GM20000 (cell line): ENCODE results near the gene MSH6.
"Not testable (repeated sequence)": the region's sequence is repeated elsewhere in the genome, so short reads cannot be mapped to it uniquely, and the experiment has no call there.

Experiments used
- DNase-seq: peaks from one replicate; pipeline ENCODE4 v3.0.0; 2012; ENCODE audit warnings: low spot score
- CTCF ChIP-seq: IDR thresholded peaks from 2 replicates; pipeline ENCODE4 v1.5.1; 2012; ENCODE audit warnings: mild to moderate bottlenecking, control low read depth; ENCODE audit errors: extremely low read depth, missing control alignments

The MSH6 gene

DNA sequence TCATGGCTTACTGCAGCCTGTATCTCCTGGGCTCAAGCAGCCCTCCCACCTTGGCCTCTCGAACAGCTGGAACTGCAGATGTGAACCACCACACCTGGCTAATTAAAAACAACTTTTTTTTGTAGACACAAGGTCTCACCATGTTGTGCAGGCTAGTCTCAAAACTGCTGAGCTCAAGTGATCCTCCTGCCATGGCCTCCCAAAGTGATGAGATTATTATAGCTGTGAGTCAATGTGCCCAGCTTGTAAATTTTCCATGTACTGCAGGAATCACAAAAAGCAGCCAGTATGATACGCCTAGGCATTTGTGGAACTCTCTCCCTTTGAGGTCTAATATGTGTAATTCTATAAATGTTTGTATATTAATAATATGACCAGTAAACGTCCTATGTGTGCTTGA lies 59.9 kb downstream of the MSH6 start:
- DNase-seq: no peak
- no peak for TF ChIP-seq CTCF

DNA sequence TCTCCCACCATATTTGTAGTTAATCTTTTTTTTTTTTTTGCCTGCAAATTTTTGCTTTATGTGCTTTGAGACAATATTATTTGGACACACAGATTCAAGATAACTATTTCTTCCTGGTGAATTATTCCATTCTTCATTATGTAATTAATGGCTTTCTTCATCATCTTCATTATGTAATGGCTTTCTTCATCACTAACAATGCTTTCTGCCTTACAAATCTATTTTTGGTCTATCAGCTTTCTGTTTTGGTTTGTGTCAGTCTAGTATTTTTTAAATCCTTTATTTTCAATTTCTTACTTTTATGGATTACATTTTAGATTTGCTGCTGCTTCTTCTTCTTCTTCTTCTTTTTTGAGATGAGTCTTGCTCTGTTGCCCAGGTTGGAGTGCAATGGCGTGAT lies 60.5 kb downstream of the MSH6 start:
- no peak for TF ChIP-seq CTCF

GRCh38 chr2:47844162-47844561 lies 61.2 kb downstream of the MSH6 start:
- no peak for TF ChIP-seq CTCF

More for the DNA sequence above, 60.5 kb downstream of the MSH6 start:
- no peak for DNase-seq

GRCh38 chr2:47849368-47849767 lies 66.4 kb downstream of the MSH6 start:
- no peak for DNase-seq
- TF ChIP-seq CTCF: no peak

More at GRCh38 chr2:47844162-47844561, 61.2 kb downstream of the MSH6 start:
- no peak for DNase-seq

DNA sequence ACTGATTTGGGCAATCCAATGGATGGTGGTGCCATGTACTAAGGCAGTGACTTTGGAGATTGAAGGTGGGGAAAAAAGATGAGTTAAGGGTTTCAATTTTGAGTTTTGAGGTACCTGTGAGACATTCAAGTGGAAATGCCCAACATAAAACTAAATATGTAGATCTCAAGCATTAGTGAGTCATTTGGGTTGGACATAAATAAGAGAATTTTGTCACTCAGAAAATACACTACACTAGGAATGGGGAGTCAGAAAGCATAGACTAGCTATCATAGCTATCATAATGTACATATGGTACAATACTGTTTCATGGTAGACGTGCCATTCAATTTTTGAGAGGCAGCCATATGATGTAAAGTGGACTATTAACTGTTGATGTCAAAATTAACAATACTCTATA lies 67.3 kb downstream of the MSH6 start:
- TF ChIP-seq CTCF: no peak
- no peak for DNase-seq

GRCh38 chr2:47853067-47853777 lies 70.3 kb downstream of the MSH6 start:
- DNase-seq: not testable (repeated sequence)
